HG03095 (cell line): ENCODE results near the gene ABCB8.

Experiments used
- ATAC-seq: cut with Tn5 transposase; IDR thresholded peaks from one replicate; pipeline ENCODE4 v1.9.1; 2021; ENCODE audit warnings: moderate library complexity; ENCODE audit not compliant: unreplicated experiment

Gene ABCB8

DNA sequence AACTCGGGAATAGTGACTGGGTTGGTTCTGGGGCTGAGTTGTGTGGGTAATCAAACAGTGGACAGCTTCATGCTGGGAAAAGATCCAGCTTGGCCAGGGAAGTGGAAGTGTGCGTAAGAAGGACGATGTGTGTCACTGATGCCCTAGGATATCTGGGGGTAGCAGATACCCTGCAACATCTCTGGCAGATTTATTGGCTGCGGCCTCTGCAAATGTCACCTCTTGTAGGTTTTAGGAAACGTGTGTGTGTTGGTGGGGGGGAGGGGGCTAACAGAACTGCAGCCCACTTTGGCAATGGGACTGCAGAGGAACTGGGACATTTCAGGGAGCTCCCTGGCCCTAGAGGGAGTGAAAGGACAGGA, 57.1 kb downstream of the ABCB8 start:
- ATAC-seq = no peak

DNA sequence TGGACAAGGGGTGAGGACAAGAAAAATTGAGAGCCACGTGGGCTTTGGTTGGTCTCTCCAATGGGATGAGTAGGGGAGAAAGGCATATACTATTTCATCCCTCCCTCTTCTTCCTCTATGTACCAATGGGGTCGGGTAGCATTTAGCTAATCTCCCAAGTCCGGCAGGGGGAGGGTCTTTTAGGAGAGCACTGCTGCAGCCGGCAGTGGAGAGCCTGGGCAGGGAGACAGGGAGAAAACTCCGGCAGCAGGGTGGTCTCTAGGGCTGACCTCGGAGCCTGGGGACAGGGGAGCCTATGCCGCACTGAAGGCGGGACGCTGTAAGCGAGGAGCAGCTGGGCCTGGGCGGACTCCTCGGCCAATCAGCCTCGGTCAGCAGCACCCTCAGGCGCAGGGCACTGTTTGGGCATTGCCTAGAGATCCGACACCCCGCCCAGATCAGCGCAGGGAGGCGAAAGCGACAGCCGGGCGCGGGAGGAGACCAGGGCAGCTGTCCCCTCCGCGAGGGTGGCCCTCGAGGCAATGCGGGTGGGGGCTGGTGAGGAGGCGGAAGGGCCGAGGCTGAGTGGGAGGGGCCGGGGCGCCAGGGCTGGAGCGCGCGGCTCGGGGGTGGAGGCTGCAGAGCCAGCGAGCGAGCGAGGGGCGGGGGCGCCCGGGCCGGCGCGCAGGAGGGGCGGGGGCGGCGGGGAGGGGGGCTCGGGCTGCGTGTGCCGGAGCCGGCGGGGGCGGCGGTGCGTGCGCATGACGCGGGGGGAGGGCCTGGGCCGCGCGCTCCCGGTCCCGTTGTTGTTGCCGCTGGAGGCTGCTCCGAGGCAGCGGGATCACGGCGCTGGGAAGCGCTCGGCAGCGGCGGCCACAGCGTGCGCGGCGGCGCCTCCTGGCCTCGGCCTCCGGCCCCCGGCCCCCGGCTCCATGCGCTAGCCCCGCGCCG, 57.7 kb downstream of the ABCB8 start, which contains the start of gene AGAP3:
TSS of gene AGAP3 (plus strand) at position 785 of the 930 bp plus-strand sequence. CDS start 267 bp downstream, outside the sequence.
- ATAC-seq = peak; percentile 42

DNA sequence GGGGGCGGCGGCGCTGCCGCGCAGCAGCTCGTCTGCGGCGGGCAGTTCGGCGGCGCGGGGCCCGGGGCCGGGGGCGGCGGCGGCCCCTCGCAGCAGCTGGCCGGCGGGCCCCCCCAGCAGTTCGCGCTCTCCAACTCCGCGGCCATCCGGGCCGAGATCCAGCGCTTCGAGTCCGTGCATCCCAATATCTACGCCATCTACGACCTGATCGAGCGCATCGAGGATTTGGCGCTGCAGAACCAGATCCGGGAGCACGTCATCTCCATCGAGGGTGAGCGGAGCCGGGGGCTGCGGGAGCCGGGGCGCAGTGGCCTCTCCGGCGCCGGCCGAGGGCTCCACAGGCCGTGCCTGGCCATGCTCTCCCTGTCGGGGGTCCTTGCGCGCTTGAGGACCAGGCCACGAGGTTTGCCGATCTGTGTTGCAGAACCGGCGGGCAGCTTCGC, 58.6 kb downstream of the ABCB8 start:
- no peak for ATAC-seq

DNA sequence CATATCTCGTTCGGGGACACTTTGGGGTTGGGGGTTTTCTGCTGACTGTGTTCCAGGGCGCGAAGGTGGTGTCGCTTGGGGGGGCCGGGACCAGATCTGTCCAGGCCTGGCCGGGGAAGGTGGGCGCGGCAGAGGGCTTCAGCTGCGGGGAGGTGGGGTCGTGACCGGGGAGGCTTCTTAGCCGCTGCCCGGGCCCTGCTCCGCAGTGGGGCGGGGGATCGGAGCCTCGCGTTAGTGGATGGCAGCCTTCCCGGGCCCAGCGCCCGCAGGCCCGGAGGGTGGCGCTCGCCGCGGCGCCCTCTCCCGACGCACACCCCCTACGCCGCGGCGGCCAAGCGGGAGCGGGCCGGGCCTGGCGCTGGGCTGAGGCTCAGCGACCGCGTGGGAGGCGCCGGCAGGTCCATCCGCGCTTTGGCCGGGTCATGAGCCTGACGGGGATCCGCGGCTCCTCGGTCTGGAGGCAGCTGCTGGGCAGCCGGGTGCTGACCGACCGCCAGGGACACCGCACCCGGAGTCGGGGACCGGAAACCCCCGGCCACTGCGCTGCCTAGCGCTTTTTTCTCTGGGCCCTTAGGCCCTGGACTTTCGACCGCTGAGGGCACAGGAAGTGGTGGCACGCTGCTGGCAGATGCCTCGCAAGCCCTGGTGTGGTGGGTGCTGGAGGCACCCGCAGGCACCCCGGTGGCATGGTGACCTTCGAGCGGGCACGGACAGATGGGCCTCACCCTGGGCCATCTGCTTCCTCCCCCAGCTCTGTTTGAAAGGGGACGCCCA, 59.2 kb downstream of the ABCB8 start:
- ATAC-seq = peak; percentile 24

DNA sequence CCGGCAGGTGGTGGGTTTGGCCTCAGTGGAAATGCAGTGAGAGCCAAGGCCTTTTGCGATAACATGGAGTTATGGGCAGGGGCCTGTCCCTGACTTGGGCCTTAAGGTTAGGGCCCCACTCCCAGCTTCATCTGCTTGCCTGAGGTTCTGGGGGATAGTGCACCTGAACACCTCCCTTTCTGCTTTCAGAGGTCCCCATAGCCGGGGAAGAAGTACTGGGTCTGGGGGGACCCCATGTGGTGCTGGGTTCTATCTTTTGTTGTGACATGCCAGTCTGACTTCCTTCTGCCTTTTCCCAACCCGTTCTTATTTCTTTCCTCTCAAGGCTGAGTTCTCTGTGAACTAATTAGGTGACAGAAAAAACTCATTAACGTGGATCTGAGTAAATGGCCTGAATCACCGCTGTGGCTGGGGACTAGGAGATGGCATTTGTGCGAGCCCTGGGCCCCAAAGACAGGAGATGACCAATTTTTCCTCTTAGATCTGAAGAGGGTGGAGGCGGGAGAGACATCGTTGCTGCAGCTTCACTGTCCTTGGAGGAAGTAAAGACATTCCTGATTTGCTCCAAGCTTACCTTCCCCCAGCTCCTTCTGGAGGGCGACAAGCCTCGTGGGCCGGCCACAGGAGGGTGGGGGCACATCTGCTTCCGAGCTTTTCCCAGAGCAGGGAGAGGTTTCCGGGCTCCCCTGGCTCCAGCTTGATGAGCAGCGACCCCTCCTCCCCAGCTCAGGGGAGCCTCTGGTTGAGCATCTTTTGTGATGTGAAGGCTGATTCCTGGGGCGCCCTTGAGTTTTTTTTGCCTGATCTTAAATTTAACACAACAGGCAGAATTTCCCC, 60.0 kb downstream of the ABCB8 start:
- ATAC-seq = no peak

DNA sequence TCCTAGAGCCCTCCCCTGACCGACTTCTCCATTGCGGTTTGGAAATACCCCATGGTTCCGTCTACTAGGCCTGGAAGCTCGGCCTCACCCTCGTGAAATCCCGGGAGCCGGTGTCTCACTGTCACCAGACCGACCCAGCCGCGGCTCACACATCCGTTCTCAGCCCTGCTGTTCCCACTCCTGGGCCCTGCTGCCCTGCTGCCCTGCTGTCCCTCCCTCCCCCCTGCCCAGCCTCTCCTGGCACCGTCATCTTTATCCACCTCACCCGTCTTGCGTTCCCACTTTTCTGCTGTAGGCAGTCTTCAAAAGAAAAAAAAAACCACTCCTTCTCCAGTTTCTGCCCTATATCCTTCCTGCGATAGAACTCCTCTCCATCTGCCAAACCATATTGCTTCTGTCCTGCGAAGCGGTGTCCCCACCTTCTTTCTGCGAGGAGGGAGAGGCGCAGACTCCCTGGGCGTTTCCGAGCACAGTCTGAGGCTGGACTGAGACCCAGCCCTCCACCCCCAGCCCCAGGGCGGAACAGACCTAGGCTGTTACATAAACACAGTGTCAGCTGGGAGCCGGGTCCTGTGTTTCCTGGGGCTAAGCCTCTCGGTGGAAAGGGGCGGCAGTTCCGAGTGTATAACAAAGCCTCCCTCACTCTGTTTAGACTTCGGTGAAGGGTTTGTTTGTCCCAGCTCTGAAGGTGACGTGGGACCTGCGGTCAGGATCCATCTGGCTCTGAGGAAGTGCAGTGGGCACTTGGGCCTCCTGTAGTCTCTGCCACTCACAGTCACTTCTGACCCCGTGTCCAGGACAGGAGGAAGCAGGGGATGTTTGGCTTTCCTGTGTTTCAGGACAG, 60.8 kb downstream of the ABCB8 start:
- no peak for ATAC-seq

DNA sequence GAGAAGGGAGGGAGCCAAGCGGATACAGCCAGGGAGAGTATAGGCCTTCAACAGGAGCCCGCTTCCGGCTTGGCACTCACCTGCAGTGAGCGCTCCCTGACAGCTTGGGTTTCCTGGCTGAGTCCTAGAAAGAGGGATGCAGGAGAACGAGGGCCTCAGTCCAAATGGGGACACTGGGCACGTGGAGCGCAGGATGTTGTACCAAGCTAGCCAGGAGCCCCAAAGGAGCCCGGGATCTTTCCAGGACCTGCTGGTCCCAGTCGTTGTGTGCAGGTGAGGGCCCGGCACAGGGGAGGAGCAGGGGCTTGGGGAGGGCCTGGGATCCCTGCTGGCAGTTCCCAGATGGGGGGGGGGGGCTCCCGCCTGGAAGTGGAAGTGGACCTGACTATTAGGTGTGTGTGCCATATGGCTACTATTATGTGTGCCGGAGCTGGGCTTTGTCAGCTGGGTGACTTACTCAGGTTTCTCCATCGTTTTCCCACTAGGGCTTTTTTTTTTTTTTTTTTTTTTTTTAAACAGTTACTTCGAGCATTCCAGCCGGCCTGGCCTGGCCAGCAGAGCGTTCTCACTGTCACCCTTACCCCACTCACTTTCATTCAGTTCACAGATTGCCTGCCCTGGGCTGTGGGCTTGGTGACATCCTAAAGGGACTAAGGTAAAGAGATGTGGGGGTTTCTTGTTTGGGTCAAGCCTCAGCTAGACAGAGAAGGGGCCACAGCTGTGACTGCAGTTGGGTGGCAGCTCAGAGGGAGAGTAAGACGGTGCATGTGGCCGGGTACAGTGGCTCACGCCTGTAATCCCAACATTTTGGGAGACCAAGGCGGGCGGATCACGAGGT, 61.9 kb downstream of the ABCB8 start:
- ATAC-seq = no peak

DNA sequence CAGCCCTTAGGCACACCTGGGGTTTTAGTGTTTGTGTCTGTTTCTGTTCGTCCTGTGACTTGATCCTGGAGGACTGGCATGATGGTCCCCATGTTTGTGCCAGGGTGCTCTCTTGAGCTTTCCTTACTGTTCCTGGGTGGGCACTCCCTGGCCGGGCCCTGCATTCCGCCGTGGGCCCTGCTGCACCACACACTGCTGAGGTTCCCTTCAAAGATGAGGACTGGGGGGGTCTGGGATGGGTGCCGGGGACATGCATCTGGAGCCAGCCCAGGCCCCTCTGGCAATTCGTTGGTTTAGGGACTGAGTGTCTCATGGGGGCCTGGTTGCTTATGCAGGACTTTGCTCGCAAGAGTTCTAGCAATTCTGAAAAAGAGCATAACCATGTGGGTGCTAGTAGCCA, 62.8 kb downstream of the ABCB8 start:
- ATAC-seq = no peak

DNA sequence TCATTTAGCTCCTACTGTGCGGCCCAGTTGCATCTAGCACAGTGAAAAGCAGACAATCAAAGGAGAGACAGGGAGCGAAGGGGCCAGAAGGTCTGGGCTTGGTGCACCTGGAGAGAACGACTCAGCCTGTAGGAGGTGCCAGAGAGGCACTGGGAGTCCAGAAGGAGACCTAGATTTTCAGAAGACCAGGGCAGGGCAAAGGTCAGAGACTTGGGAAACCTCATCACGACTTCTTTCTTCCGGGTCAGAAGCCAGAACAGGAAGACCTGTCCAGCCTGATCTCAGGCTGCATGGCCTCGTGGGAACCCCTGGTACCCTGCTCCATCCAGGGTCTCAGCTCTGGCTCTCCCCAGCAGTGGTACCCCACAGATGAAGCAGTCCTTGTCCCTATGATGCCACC, 63.2 kb downstream of the ABCB8 start:
- ATAC-seq = no peak

DNA sequence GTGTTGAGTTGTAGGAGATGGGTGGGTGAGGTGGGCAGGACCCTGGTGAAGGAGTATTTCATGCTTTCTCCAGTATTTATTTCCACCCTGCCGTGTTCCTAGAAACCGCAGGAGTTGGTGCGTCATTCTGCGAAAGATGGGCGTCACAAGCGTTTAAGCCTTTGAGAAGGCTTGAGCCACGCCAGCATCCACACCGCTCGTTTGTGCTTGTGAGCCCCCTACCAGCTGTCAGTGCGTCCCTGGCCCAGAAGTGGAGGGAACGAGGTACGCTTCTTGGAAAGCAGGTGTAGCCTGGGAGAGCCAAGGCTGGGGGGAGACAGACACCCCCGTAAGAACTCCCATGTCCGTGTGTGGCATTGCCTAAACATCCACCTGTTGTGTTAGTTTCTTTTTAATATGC, 63.7 kb downstream of the ABCB8 start:
- no peak for ATAC-seq

DNA sequence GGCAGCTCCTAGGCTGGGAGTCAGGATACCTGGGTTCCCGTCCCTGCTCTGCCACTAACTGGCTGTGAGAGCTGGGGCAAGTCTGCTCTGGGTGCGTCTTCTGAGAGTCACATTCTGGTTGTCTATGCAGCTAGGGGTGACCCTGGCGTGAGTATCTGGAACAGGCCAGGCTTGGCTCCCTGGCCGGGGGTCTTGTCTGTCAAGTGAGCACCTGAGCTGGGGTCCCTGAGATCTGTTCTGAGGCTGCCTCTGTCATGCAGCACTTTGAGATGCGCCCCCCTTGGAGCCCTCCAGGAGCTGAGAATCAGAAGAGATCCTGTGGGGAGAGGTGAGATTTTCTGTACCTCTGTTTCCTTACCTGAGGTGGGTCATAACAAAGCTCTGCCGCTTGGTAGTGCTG, 65.5 kb downstream of the ABCB8 start:
- no peak for ATAC-seq

DNA sequence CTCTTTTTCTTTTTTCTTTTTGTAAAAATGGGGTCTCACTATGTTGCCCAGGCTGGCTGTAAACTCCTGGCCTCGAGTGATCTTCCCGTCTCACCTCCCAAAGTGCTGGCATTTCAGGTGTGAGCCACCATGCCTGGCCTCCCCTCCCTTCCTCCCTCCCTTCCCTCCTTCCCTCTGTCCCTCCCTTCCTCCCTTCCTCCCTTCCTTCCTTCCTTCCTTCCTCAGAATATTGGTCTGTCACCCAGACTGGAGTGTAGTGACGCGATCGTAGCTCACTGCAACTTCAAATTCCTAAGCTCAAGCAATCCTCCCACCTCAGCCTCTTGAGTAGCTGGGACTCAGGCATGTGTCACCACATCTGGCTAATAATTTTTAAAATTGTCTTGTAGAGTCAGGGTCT, 66.4 kb downstream of the ABCB8 start:
- no peak for ATAC-seq

DNA sequence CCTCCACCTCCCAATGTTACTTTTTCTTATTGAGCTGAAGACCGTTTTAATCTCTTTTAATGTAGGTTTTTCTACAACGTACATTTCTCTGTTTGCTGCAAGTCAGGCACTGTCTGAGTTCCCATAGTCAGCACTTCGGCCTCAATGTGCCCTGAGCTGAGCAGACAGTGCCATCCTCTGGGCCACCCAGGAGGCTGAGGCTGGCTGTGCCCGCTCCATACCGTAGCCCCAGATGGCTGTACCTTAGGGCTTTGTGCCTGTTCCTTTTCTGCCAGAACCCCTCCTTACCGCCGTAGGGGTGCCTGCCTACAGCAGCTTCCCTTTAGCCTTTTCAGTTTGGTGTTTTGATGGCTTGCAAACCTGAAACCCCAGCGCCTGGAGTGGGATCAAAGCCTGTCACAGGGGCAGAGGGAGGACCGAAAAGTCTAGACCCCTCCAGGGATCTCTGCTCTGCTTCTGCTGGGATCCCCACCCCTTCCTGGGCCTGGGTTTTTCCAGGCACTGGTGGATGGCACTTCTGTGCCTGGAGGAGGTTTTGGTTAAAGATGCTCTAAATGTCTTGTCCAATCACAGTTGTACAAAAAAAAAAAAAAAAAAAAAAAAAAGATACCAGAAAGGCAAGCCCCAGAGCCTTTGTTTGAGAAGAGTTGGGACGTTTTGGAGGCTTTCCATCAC, 67.0 kb downstream of the ABCB8 start:
- ATAC-seq = no peak

DNA sequence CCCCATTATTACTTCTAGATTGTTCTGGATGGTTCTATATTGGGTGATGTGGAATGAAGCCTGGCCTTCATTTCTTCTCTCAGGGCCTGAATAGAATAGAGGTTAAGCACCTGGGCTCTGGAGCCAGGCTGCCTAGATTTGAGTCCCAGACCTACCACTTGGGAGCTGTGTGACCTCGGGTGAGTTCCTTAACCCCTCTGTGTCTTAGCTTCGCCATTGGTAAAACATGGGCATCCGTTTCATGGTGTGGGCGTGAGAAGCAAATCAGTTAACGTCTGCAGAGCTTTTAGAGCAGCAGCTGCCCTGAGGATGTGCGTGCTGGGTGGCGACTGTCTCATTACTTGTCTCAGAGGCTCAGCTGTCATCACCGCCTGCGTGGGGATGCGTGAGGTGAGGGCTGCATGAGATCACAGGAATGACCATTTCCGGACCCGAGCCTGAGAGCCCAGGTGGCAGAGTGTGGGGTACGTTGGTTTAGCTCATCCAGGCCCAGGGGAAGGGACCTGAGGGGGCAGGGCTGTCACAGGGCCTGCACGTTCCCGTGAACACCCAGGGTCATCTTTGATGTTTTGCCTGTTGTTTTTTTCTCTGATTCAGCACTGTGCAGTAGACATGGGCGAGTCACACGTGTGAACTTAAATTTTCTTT, 67.7 kb downstream of the ABCB8 start:
- ATAC-seq = no peak
